HG03565 (cell line): Measurements from ENCODE around the gene CCT2.
A peak's percentile ranks its signal among the peaks of the same experiment; 100 is the strongest.

Experiments
- ATAC-seq: cut with Tn5 transposase; IDR thresholded peaks from one replicate; pipeline ENCODE4 v1.9.1; 2021; ENCODE audit warnings: mild to moderate bottlenecking, moderate library complexity; ENCODE audit not compliant: unreplicated experiment

Gene CCT2

DNA sequence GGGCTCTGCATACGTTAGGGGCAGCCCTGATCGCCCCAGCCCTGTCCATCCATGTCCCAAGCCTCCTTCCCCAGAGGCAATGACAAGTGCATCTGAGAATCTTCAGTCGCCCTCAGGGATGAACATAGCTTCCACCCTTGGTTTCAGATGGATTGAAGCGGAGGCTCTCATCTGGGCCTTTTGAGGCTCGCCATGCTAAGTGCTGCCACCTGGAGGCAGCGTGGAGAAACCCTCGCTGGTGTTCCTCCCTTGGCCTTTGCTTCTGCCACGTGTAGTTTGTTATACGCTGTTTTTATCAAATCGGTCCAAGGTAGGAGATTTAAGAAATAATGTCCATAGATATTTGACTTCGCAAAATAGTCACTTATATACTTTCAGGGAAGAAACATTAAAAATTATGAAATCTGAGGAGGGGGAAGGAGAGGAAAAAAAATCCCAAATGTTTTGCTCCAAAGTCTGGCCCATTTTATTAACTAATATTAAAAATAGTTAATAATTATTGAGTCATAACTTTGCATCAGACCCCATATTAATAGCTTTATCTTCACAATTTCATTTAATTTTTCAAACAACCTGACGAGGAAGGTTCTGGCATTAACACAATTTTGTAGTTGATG, 54.2 kb downstream of the CCT2 start:
- peak; percentile 85 for ATAC-seq

DNA sequence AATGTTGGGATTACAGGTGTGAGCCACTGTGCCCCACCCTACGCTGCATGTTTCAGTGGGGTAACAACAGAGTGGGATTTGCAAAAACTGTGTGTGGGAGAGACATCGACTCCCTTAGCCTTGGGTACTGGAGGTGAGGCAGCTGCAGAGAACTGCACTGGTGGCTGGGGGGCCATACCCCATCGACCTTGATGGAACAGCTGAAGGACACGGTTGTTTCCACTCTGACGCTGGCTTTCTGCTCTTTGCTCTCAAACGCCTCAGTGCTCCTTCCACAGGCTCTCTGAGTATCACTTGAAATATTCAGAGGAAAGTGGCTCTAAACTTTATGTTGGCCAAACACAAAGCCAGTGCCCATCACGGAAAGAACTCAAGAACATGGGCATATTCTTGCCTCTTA, 56.3 kb downstream of the CCT2 start:
- no peak for ATAC-seq

DNA sequence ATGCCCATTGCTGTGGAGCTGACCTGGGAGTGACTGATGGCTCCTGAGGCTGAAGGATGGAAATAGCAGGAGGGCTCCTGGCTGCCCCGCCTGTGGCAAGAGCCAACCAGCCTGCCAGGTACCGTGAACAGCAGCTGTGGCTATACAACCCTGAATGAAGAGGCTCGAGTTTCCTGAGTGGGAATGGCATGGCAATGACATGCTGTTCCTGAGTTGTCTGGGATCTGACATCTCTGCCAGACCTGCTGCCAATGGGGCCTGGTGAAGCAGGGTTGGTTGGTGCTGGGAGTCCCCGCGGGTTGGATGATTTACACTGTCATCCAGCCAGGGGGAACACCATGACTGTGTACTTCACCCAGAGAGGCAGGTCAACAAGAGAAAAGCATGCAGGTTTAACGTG, 57.3 kb downstream of the CCT2 start:
- ATAC-seq, result no peak

DNA sequence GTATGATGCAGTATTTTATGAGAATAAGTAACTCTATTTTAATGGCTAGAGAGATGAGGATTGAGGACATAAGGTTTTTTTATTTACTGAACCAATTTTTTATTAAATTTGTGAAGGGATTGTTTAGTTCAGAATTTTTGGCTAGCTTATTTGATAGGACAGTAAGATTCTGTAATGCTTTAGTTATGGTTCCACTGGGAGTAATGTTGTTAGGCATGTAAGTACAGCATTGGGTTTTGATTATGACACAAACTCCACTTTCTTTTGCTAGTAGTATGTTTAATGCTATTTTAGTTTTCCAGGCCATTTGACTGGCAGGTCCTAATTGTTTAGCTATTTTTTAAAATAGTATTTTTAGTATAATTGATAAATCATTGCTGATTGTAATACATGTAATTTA, 59.3 kb downstream of the CCT2 start:
- ATAC-seq, result no peak

DNA sequence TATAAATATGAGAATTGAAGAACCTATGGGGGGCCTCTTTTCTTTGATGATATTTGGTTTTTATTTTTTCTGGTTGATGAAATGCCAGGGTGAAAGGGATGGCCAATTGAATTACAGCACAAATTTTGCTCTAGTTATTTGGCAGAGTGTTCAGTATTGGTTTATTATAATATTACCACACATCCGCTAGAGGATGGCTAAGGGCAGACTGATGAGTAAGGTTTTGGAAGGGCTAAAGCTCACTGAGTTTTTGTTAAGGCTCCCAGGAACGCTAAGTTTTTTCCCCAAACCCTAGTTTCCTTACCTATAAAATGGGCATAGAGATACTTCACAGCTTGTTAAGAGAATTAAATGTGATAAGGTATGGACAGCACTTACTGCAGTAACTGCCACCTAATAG, 59.8 kb downstream of the CCT2 start:
- no peak for ATAC-seq

DNA sequence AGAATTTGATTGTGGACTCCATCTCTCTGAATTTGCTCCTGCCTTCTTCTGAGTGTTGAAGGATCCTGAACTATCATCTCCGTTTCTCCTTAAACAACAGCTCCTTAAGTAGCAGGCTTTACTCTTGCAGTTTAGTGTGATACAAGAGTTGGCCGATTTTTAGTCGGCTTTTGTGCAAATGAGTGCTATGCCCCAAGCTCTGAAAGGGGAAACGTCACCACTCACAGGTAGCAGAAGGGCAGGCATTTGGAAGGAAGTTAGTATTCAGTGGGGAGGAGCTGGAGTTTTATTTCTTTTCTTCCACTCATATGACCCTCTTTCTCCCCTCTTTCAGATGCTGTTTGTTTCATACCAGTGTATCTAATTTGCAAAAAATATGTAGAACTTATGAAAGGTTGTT, 61.9 kb downstream of the CCT2 start:
- ATAC-seq, result no peak

DNA sequence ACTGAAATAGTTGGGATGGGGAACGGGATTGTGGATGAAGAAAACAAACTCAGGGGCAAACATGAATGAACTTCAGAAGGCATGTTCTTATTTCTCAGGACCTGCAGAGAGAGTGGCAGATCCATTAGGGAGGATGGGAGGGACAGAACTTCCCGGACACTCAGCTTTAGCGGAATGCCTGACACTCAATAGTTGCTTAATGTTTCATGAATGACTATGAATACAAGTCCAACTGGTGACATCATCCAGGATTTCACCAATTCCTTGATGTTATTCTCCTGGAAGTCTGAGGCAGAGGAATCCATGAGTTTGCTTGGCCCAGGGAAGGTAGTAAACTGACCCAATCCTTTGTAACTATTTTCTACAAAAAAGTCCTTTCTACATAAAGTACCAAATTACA, 63.2 kb downstream of the CCT2 start:
- ATAC-seq, result no peak

DNA sequence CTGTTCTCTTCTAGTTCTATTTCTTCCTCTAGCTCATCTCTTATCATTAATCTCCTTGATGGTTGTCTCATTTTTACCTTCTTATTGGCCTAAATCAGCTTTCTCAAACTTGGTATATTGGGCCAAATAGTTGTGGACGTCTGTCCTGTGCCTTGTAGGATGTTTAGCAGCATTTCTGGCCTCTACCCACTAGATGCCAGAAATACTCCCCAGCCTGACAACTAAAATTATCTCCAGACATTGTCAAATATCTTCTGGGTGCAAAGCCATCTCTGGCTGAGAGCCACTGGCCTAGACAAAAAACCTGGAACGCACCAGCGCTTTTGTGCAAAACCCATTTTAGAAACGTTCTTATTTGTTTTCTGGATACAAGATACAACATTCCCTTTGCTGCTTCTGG, 64.3 kb downstream of the CCT2 start:
- ATAC-seq, result no peak
